Right lobe of liver (tissue), 6 donors: ENCODE data around the gene MED12L. TPM values are rescaled to one million over a fixed set of nuclear protein-coding genes. Genes with fewer than 3 reads are reported as not detected.

ENCODE experiments used
- ATAC-seq, 4 donors: fragments of 200-7000 bp; cut with Tn5 transposase; one replicate each; pipeline ENCODE4 v1.9.1; 2020; ENCODE audit warnings: mild to moderate bottlenecking in 4 of 4, moderate library complexity in 4 of 4
- DNase-seq, 3 donors: peaks; one replicate each; pipeline ENCODE4 v3.0.0-alpha.2; 2020
- H3K27ac ChIP-seq, 3 donors: fragments of 200-600 bp; one replicate each; pipeline ENCODE4 v1.8.0; 2022
- H3K27me3 ChIP-seq, 2 donors: fragments of 200-600 bp; one replicate each; pipeline ENCODE4 v1.8.0; 2022
- H3K36me3 ChIP-seq, 4 donors: fragments of 200-600 bp; sonication (generic) in 1 of 4; one replicate each; pipeline versions ENCODE4 v1.5.1 to v1.8.0; 2017 to 2022; ENCODE audit warnings: control low read depth in 1 of 4
- H3K4me1 ChIP-seq, 4 donors: fragments of 200-600 bp; sonication (generic) in 1 of 4; one replicate each; pipeline versions ENCODE4 v1.5.1 to v1.8.0; 2017 to 2022; ENCODE audit warnings: control low read depth in 1 of 4
- H3K4me3 ChIP-seq, 3 donors: fragments of 200-600 bp; one replicate each; pipeline ENCODE4 v1.8.0; 2022
- H3K9me3 ChIP-seq, 4 donors: fragments of 200-600 bp; sonication (generic) in 1 of 4; one replicate each; pipeline versions ENCODE4 v1.5.1 to v1.8.0; 2017 to 2022; ENCODE audit warnings: control low read depth in 1 of 4
- POLR2A ChIP-seq: fragments of 450-650 bp; IDR thresholded peaks from one replicate; pipeline ENCODE4 v1.6.1; 2017; ENCODE audit warnings: antibody characterized with exemption, mild to moderate bottlenecking
- WGBS: methylation state at CpG from one replicate; pipeline ENCODE4 v1.1.6; 2018; ENCODE audit warnings: low coverage, low lambda C conversion rate; ENCODE audit not compliant: insufficient coverage; ENCODE audit errors: missing lambda C conversion rate; 5-methylcytosine and 5-hydroxymethylcytosine counted together
- intact Hi-C, 2 donors: fragments of 100-400 bp; cut with DNase I; formaldehyde crosslinking; loops; one replicate each; pipeline versions ENCODE4 v1.11.2 to v1.14.1; 2022
- total RNA-seq, 6 experiments: library from RNA; depleted of rRNA in 2 of 6; stranded (reverse); fragments of >200 nt in 2 of 6; fragmentation: NEBNext Ultra II Directional in 3 of 6; extraction: Animal tissue kit (Norgen Biotek cat#: 25700) in 3 of 6; gene quantifications; one replicate each; pipeline versions ENCODE4 v1.1.0 to v1.2.4, GENCODE V29; 2016 to 2023
- TF ChIP-seq, protein P1 (sequence below), 4 donors: fragments of 200-600 bp in 3 of 4; fragments of 450-650 bp in 1 of 4; IDR thresholded peaks; one replicate each; pipeline versions ENCODE4 v1.5.1 to v1.8.0; 2016 to 2022; ENCODE audit warnings: antibody characterized with exemption in 4 of 4, mild to moderate bottlenecking in 2 of 4
- donor health status: DM: no; HTN: yes; CAD: no.
- donor health status: DM: no; HTN: no; CAD: no.
- donor health status: DM: no; HTN: no; CAD: no.
- donor health status: DM: no; HTN: yes; CAD: no.
- donor health status: DM: no; HTN: yes; CAD: no.

The MED12L gene
- total RNA-seq, 6 experiments from 2014 or later, result 0.04 to 0.64 (median 0.40) TPM

DNA sequence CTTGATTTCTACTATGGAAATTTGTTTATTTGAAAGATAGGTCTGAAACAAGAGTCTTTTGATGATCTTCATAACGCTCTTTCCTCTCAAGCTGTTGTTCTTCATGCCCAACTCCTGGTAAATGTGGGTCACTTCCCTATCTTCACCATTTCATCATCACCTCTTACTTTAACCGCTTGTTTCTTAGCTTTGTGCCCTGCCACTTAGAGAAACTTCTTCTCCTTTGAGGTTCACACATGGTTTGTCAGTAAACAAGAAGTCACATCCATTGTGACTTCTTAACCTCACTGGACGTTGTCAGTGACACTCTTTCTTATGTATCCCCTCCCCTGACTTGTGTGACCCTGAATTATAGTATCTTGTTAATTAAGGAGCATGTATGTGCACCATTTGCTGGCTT is 260.8 kb downstream of the MED12L start:
- peak; percentile 37 to 58 (median 48) for ATAC-seq

DNA sequence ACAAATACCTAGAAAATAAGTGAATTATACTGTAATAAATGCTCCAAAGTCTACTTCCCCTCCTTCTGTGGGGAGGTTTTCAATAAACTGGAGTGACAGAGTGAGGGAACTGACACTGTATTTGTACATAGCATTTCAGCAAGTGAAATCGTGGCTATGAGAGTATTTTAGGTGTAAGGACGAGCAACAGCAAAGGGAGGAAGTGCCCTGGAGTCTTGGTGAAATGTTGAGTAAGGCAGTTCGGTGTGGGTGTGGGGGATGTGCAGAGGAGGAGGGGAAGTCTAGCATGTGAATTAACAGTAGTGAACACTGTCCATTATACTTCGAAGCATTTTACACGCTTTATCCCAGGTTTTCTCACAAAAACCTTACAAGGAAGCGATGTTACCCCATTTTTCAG is 262.0 kb downstream of the MED12L start:
- intact Hi-C loops, result no loop called here
- Histone ChIP-seq H3K36me3 (no peaks in the 10 kb centered on the region), H3K4me3 (no peak overlapping the region), H3K9me3 (no peaks in the 10 kb centered on the region), H3K27me3 (no peaks in the 10 kb centered on the region), H3K4me1 (no peaks in the 10 kb centered on the region), H3K27ac (no peak overlapping the region)
- no peak for TF ChIP-seq POLR2A
- TF ChIP-seq, protein P1, sequence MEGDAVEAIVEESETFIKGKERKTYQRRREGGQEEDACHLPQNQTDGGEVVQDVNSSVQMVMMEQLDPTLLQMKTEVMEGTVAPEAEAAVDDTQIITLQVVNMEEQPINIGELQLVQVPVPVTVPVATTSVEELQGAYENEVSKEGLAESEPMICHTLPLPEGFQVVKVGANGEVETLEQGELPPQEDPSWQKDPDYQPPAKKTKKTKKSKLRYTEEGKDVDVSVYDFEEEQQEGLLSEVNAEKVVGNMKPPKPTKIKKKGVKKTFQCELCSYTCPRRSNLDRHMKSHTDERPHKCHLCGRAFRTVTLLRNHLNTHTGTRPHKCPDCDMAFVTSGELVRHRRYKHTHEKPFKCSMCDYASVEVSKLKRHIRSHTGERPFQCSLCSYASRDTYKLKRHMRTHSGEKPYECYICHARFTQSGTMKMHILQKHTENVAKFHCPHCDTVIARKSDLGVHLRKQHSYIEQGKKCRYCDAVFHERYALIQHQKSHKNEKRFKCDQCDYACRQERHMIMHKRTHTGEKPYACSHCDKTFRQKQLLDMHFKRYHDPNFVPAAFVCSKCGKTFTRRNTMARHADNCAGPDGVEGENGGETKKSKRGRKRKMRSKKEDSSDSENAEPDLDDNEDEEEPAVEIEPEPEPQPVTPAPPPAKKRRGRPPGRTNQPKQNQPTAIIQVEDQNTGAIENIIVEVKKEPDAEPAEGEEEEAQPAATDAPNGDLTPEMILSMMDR (IDR thresholded peaks at IDR 0.05), result no peak
- ATAC-seq (peak; percentile 58 to 70 (median 67)), DNase-seq (peak in 1 of 3 donors; percentile 22)
- WGBS, result 45% methylated on average over 6 of the region's 6 CpGs

More for the DNA sequence above, 260.8 kb downstream of the MED12L start:
- WGBS, result 53% methylated on average over 3 of the region's 3 CpGs
- Histone ChIP-seq H3K4me3 (no peak overlapping the region), H3K9me3 (no peaks in the 10 kb centered on the region), H3K27ac (peak overlapping the region in 2 of 3 donors; percentile 24 to 43), H3K36me3 (no peaks in the 10 kb centered on the region), H3K4me1 (no peaks in the 10 kb centered on the region), H3K27me3 (no peaks in the 10 kb centered on the region)
- intact Hi-C loops, result no loop called here
- DNase-seq, result no peak
- TF ChIP-seq, protein P1 (IDR thresholded peaks at IDR 0.05), result no peak
- no peak for TF ChIP-seq POLR2A

DNA sequence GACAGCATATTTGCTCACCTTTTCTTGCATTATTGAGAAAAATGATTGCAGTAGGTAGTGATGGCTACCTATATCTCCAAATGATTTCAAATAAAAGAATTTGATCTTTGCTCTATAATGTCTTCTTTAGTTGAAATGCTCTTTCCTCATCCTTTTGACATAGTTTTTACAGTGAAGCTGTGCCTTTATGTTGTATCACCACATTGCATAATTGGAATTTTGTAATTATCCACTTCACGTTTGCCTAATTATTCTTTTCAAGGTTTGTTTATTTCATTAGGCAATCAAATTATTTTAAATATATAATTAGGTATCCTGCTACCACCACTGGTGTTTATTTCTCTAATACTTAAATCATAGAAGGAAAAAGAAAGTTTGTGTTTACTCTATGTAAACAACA is 265.2 kb downstream of the MED12L start:
- H3K9me3 ChIP-seq, result no peaks in the 10 kb centered on the region
- ATAC-seq (no peak), DNase-seq (no peak)
- H3K27me3 ChIP-seq, result no peaks in the 10 kb centered on the region
- no peaks in the 10 kb centered on the region for H3K4me1 ChIP-seq
- no peak overlapping the region for H3K4me3 ChIP-seq
- H3K36me3 ChIP-seq, result no peaks in the 10 kb centered on the region
- intact Hi-C loops, result no loop called here
- WGBS, result 33% methylated on average over 1 of the region's 1 CpG
- no peak overlapping the region for H3K27ac ChIP-seq
- TF ChIP-seq POLR2A, result no peak
- TF ChIP-seq, protein P1 (IDR thresholded peaks at IDR 0.05), result no peak

- no peaks in the 10 kb centered on the region for H3K4me1 ChIP-seq
- no peak overlapping the region for H3K27ac ChIP-seq
- WGBS, result 90% methylated on average over 1 of the region's 1 CpG
- no peaks in the 10 kb centered on the region for H3K9me3 ChIP-seq
- H3K4me3 ChIP-seq, result no peak overlapping the region
- DNase-seq, result no peak
- TF ChIP-seq POLR2A, result no peak
- TF ChIP-seq, protein P1 (IDR thresholded peaks at IDR 0.05), result no peak
- intact Hi-C loops, result no loop called here
- no peaks in the 10 kb centered on the region for H3K36me3 ChIP-seq
- no peaks in the 10 kb centered on the region for H3K27me3 ChIP-seq
- ATAC-seq, result peak in 2 of 4 donors; percentile 27 to 51
Observed at GRCh38 chr3:151351219-151351618, 265.8 kb downstream of the MED12L start.

- peak in 1 of 4 donors; percentile 43 for ATAC-seq
- intact Hi-C loops, result no loop called here
- no peaks in the 10 kb centered on the region for H3K9me3 ChIP-seq
- DNase-seq, result no peak
- H3K27ac ChIP-seq, result no peak overlapping the region
- TF ChIP-seq, protein P1 (IDR thresholded peaks at IDR 0.05), result no peak
- TF ChIP-seq POLR2A, result no peak
- no peaks in the 10 kb centered on the region for H3K4me1 ChIP-seq
- H3K36me3 ChIP-seq, result no peaks in the 10 kb centered on the region
- no peak overlapping the region for H3K4me3 ChIP-seq
- 59% methylated on average over 4 of the region's 4 CpGs for WGBS
- H3K27me3 ChIP-seq, result no peaks in the 10 kb centered on the region
Observed at GRCh38 chr3:151351648-151352047, 266.2 kb downstream of the MED12L start.
